HG02884 (cell line): Measurements from ENCODE around the gene CDC25B.

ENCODE experiments used
- ATAC-seq: cut with Tn5 transposase; IDR thresholded peaks from one replicate; pipeline ENCODE4 v1.9.1; 2021; ENCODE audit warnings: mild to moderate bottlenecking, moderate library complexity; ENCODE audit not compliant: unreplicated experiment

Gene CDC25B

GRCh38 chr20:3802524-3803239, 6.6 kb downstream of the CDC25B start:
- no peak for ATAC-seq

- no peak for ATAC-seq
Observed at GRCh38 chr20:3803289-3803688, 7.2 kb downstream of the CDC25B start.

GRCh38 chr20:3803854-3804253, 7.7 kb downstream of the CDC25B start:
- ATAC-seq = no peak

- ATAC-seq = no peak
Observed at GRCh38 chr20:3804254-3804751, 8.2 kb downstream of the CDC25B start.

- ATAC-seq = no peak
Observed at GRCh38 chr20:3804781-3805180, 8.7 kb downstream of the CDC25B start.

GRCh38 chr20:3808544-3808943, 12.4 kb downstream of the CDC25B start:
- no peak for ATAC-seq

GRCh38 chr20:3811467-3812258, 15.6 kb downstream of the CDC25B start:
- no peak for ATAC-seq

- ATAC-seq = no peak
Observed at GRCh38 chr20:3812259-3812681, 16.2 kb downstream of the CDC25B start.

GRCh38 chr20:3812975-3813847, 17.1 kb downstream of the CDC25B start:
- ATAC-seq = no peak

- ATAC-seq = no peak
Observed at GRCh38 chr20:3813848-3814581, 17.9 kb downstream of the CDC25B start.

- ATAC-seq = no peak
Observed at GRCh38 chr20:3814928-3815495, 18.9 kb downstream of the CDC25B start.

- no peak for ATAC-seq
Observed at GRCh38 chr20:3815703-3816315, 19.7 kb downstream of the CDC25B start.

- no peak for ATAC-seq
Observed at GRCh38 chr20:3818155-3819151, 22.3 kb downstream of the CDC25B start.

GRCh38 chr20:3819411-3820047, 23.4 kb downstream of the CDC25B start:
- ATAC-seq = no peak

- ATAC-seq = peak; percentile 77
Observed at GRCh38 chr20:3820048-3820900, 24.2 kb downstream of the CDC25B start, which contains the start of gene AP5S1. Gene AP5S1 (plus strand): TSS chr20:3820547. CDS start chr20:3822118, 1,571 bp downstream.

GRCh38 chr20:3820901-3821727, 25.0 kb downstream of the CDC25B start:
- no peak for ATAC-seq
